Pancreas (tissue), 10 donors: Measurements from ENCODE around the gene ZRSR2. TPM values are rescaled to one million over a fixed set of nuclear protein-coding genes. Genes with fewer than 3 reads are reported as not detected.

Experiments
- ATAC-seq, 4 donors: fragments of 200-7000 bp; cut with Tn5 transposase; one replicate each; pipeline versions ENCODE4 v1.8.0 to v1.9.1; 2020; ENCODE audit warnings: mild to moderate bottlenecking in 4 of 4, moderate library complexity in 4 of 4
- DNase-seq, 6 donors: peaks; one replicate each; pipeline ENCODE4 v3.0.0-alpha.2; 2020
- FAIRE-seq: peaks from 2 replicates; lab custom pipeline; 2012; peaks lifted over from hg19 to GRCh38; lab: Jason Lieb, UNC
- H3K27ac ChIP-seq, 4 donors: fragments of 200-600 bp; sonication (generic); 1 replicate in 3 of 4; 2 replicates in 1 of 4; pipeline versions ENCODE4 v1.5.0 to v1.8.0; 2020
- H3K27me3 ChIP-seq, 4 donors: fragments of 200-600 bp; one replicate each; pipeline ENCODE4 v1.8.0; 2021
- H3K36me3 ChIP-seq, 3 donors: fragments of 200-600 bp; sonication (generic) in 1 of 3; one replicate each; pipeline versions ENCODE4 v1.5.0 to v1.8.0; 2020 to 2021
- H3K4me1 ChIP-seq, 3 donors: fragments of 200-600 bp; one replicate each; pipeline ENCODE4 v1.8.0; 2021
- H3K4me3 ChIP-seq, 4 donors: fragments of 200-600 bp; sonication (generic) in 2 of 4; one replicate each; pipeline versions ENCODE4 v1.5.0 to v1.8.0; 2020 to 2021
- H3K9me3 ChIP-seq, 4 donors: fragments of 200-600 bp; one replicate each; pipeline ENCODE4 v1.8.0; 2021
- WGBS, 2 donors: extraction: QIAGEN DNeasy Blood & Tissue Kit; methylation state at CpG; one replicate each; pipeline ENCODE4 v1.1.7; 2013; 5-methylcytosine and 5-hydroxymethylcytosine counted together
- intact Hi-C, 3 donors: fragments of 100-400 bp; cut with DNase I; formaldehyde crosslinking; loops; one replicate each; pipeline versions ENCODE4 v1.11.1 to v1.14.2; 2022
- polyA plus RNA-seq, 2 donors: library from polyadenylated mRNA; stranded (reverse); fragments of 200-250 nt; gene quantifications; one replicate each; pipeline ENCODE4 v1.2.3, GENCODE V29; 2013
- total RNA-seq, 6 donors: library from RNA; stranded (reverse); fragmentation: NEBNext Ultra II Directional in 4 of 6; extraction: Animal tissue kit (Norgen Biotek cat#: 25700) in 4 of 6; gene quantifications; one replicate each; pipeline versions ENCODE4 v1.2.1 to v1.2.4, GENCODE V29; 2021 to 2023
- TF ChIP-seq, protein P1 (sequence below), 4 donors: fragments of 200-600 bp; sonication (generic) in 3 of 4; IDR thresholded peaks; one replicate each; pipeline versions ENCODE4 v1.5.0 to v1.8.0; 2021; ENCODE audit warnings: antibody characterized with exemption in 4 of 4
- donor health status: healthy with polysubstance abuse.
- donor health status: DM: no; HTN: no; CAD: no; lungs with moderate emphysema.
- donor health status: DM: no; HTN: no; CAD: no.
- donor health status: control.
- donor health status: control.
- donor health status: Bipolar disorder and iron deficiency.
- donor health status: DM: yes; HTN: yes; CAD: no.
- donor health status: DM: no; HTN: no; CAD: no.
- donor health status: DM: no; HTN: no; CAD: no.
- donor health status: DM: yes; HTN: yes; CAD: no.

The ZRSR2 gene
- total and polyA plus RNA-seq, 8 donors, result 3.0 to 33.1 (median 5.1) TPM

DNA sequence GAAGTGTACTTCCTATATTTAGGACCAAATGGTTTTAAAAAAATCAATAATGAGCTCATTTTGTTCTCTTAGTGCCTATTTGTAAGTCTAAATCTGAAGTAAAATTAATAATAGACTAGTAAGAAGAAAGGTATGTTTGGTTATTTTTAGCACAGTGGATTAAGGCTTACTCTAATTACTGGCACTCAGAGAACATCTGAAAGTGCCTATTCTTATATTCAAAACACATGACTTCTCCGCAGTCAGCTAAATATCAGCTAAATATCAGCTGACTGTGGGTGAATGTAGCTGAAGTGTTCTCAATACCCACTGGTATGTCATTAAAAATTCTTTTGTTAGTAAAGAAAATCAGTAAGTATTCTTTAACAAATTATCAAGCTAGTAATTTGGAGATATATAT is 58.3 kb downstream of the ZRSR2 start:
- no peak overlapping the region for H3K27ac ChIP-seq
- ATAC-seq (peak in 2 of 4 donors; percentile 52 to 65), DNase-seq (no peak), FAIRE-seq (no peak)
- H3K9me3 ChIP-seq, result no peaks in the 10 kb centered on the region
- intact Hi-C loops, result no loop called here
- no peak overlapping the region for H3K4me3 ChIP-seq
- 63 to 78% methylated on average over 1 of the region's 1 CpG for WGBS, 2 donors
- no peaks in the 10 kb centered on the region for H3K36me3 ChIP-seq
- peaks cover 0 to 5% (median 4%) of the 10 kb centered on the region in 3 donors for H3K4me1 ChIP-seq
- TF ChIP-seq, protein P1, sequence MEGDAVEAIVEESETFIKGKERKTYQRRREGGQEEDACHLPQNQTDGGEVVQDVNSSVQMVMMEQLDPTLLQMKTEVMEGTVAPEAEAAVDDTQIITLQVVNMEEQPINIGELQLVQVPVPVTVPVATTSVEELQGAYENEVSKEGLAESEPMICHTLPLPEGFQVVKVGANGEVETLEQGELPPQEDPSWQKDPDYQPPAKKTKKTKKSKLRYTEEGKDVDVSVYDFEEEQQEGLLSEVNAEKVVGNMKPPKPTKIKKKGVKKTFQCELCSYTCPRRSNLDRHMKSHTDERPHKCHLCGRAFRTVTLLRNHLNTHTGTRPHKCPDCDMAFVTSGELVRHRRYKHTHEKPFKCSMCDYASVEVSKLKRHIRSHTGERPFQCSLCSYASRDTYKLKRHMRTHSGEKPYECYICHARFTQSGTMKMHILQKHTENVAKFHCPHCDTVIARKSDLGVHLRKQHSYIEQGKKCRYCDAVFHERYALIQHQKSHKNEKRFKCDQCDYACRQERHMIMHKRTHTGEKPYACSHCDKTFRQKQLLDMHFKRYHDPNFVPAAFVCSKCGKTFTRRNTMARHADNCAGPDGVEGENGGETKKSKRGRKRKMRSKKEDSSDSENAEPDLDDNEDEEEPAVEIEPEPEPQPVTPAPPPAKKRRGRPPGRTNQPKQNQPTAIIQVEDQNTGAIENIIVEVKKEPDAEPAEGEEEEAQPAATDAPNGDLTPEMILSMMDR (IDR thresholded peaks at IDR 0.05), result no peak
- peaks cover 0 to 11% (median 0%) of the 10 kb centered on the region in 4 donors for H3K27me3 ChIP-seq

DNA sequence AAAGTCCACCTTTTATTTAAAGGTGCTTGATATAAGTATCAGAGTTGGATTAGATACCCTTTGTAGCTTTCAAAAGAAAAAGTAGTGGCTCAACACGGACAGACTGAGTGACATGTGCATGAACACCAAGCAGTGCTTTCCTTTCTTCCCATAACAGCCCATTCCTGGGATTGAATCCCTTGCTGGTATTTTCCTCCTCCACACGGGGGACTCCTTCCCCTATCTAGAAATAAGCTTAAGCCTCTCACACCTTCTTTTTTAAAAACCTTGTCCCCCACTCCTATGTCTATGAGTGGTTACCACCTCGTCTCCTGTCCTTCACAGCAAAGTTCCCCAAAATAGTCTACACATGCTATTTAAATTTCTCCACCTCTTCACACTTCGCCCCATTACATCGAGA is 59.3 kb downstream of the ZRSR2 start:
- TF ChIP-seq, protein P1 (IDR thresholded peaks at IDR 0.05), result no peak
- 58 to 68% methylated on average over 5 of the region's 5 CpGs for WGBS, 2 donors
- H3K27me3 ChIP-seq, result peaks cover 0 to 11% (median 0%) of the 10 kb centered on the region in 4 donors
- FAIRE-seq (no peak), ATAC-seq (no peak), DNase-seq (no peak)
- H3K27ac ChIP-seq, result no peak overlapping the region
- intact Hi-C loops, result no loop called here
- no peaks in the 10 kb centered on the region for H3K36me3 ChIP-seq
- no peaks in the 10 kb centered on the region for H3K9me3 ChIP-seq
- H3K4me1 ChIP-seq, result peaks cover 0 to 5% (median 4%) of the 10 kb centered on the region in 3 donors
- no peak overlapping the region for H3K4me3 ChIP-seq

DNA sequence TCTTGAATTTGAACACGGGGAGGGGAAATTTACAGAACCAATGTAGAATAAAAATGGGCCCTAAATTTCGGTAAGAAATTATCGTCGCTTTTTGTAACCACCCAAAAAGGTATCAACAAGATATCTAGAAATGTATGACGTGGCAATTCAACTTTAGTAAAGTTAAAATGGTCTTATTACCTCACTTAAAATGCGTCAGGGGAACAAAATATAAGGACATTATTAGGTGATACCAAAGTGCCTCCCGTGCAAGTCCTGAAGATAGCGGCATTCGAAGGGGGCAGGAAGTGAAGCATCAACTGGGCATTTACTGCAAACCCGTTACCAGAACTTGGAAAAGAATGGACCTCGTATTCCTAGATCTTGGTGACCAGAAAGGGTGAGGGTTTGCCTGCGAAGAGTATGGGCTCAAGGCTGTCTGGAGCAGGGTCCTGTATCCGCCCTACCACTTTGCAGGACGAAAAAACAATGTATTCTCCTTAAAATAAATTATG is 63.3 kb downstream of the ZRSR2 start:
- Histone ChIP-seq H3K4me3 (peak overlapping the region; percentile 69 to 90 (median 80)), H3K9me3 (no peaks in the 10 kb centered on the region), H3K27me3 (peaks cover 0 to 18% (median 0%) of the 10 kb centered on the region in 4 donors), H3K4me1 (peaks cover 0 to 10% (median 3%) of the 10 kb centered on the region in 3 donors), H3K27ac (peak overlapping the region in 1 of 4 donors; percentile 87), H3K36me3 (no peaks in the 10 kb centered on the region)
- 16 to 21% methylated on average over 14 of the region's 14 CpGs for WGBS, 2 donors
- ATAC-seq (no peak), DNase-seq (no peak), FAIRE-seq (no peak)
- intact Hi-C loops, result no loop called here
- TF ChIP-seq, protein P1 (IDR thresholded peaks at IDR 0.05), result no peak

DNA sequence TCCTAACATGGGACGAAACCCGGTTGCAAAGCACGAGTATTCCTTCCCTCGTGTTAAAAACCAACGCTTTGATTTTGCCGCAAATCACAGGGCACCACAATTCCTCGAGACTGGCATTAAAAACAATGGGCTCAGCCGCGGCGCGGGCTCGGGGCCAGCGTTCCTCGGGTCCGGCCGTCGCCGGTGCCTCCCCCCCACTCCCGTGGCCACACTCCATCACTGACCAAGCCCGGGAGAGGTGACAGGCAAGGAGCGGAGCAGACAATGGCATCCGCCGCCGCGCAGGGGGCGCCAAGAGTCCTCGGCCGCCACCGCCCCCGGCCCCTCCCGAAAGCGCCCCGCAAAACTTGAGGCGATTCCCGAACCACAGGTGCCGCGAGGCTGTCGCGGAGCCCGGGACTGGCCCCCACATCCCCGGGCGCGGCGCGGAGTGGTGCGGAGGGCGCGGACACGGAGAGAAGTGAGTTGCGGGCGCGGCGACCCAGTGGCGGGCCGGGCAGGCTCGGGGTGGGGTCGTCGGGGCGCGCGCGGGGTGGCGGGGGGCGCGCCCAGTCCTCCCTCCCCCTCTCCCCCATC is 63.9 kb downstream of the ZRSR2 start:
- TF ChIP-seq, protein P1 (IDR thresholded peaks at IDR 0.05), result no peak
- peaks cover 0 to 18% (median 0%) of the 10 kb centered on the region in 4 donors for H3K27me3 ChIP-seq
- ATAC-seq (peak in 3 of 4 donors; percentile 7 to 26 (median 24)), FAIRE-seq (no peak), DNase-seq (peak; percentile 35 to 79 (median 67))
- peak overlapping the region; percentile 69 to 90 (median 80) for H3K4me3 ChIP-seq
- no peaks in the 10 kb centered on the region for H3K9me3 ChIP-seq
- H3K27ac ChIP-seq, result peak overlapping the region; percentile 46 to 92 (median 79)
- 1% methylated on average over 40 to 63 of the region's 65 CpGs for WGBS, 2 donors
- no peaks in the 10 kb centered on the region for H3K36me3 ChIP-seq
- H3K4me1 ChIP-seq, result peaks cover 0 to 10% (median 0%) of the 10 kb centered on the region in 3 donors
- intact Hi-C loops, result no loop called here
